OCI-LY7 (cell line): ENCODE data around the gene ELMOD3. TPM values are rescaled to one million over a fixed set of nuclear protein-coding genes. Genes with fewer than 3 reads are reported as not detected.

Source experiments
- BruUV-seq: library from RNA; stranded (reverse); fragments of 400-500 nt; replicated peaks from 2 replicates; lab custom pipeline; 2021; lab: Mats Ljungman, UMichigan
- CTCF ChIA-PET: fragments of 300-600 bp; sonication (Branson Sonifier 250); formaldehyde crosslinking; loops from one replicate; lab custom pipeline; 2022; ENCODE audit warnings: antibody characterized with exemption; ENCODE audit not compliant: unreplicated experiment; lab: Charles Lee
- POLR2A ChIA-PET: fragments of 300-600 bp; sonication (Branson Sonifier 250); formaldehyde crosslinking; loops from one replicate; lab custom pipeline; 2022; ENCODE audit warnings: antibody characterized with exemption; lab: Charles Lee
- DNase-seq: peaks from one replicate; pipeline ENCODE4 v3.0.0-alpha.2; 2015; ENCODE audit warnings: low spot score
- H2AFZ ChIP-seq: fragments of 200-600 bp; sonication (generic), shearing (Covaris generic); 2 replicates; pipeline ENCODE4 v1.6.1; 2014; ENCODE audit warnings: mild to moderate bottlenecking, antibody characterized with exemption, low read length, moderate library complexity
- H3K27ac ChIP-seq: fragments of 200-600 bp; sonication (generic); 2 replicates; pipeline ENCODE4 v1.5.1; 2014; ENCODE audit warnings: mixed run types, low read depth, mild to moderate bottlenecking, moderate library complexity, low read length, inconsistent platforms; ENCODE audit not compliant: poor library complexity, severe bottlenecking
- H3K36me3 ChIP-seq: fragments of 200-600 bp; sonication (generic); 2 replicates; pipeline ENCODE4 v1.6.1; 2014; ENCODE audit warnings: mild to moderate bottlenecking, antibody characterized with exemption, low read length, moderate library complexity, mixed read lengths; ENCODE audit not compliant: insufficient read depth
- H3K4me1 ChIP-seq: fragments of 200-600 bp; sonication (generic); 2 replicates; pipeline ENCODE4 v1.5.1; 2014; ENCODE audit warnings: mild to moderate bottlenecking, low read length; ENCODE audit not compliant: insufficient read depth, poor library complexity, severe bottlenecking
- H3K4me2 ChIP-seq: fragments of 200-600 bp; sonication (generic); 2 replicates; pipeline ENCODE4 v1.6.1; 2014; ENCODE audit warnings: mild to moderate bottlenecking, low read length
- H3K4me3 ChIP-seq: fragments of 200-600 bp; sonication (generic); 2 replicates; pipeline ENCODE4 v1.5.1; 2014; ENCODE audit warnings: mild to moderate bottlenecking, low read depth, low read length; ENCODE audit not compliant: poor library complexity, severe bottlenecking
- H3K79me2 ChIP-seq: fragments of 200-600 bp; sonication (generic); 2 replicates; pipeline ENCODE4 v1.6.1; 2016; ENCODE audit warnings: low read depth, mild to moderate bottlenecking, low read length, moderate library complexity, mixed read lengths; ENCODE audit not compliant: insufficient read depth
- H3K9me2 ChIP-seq: fragments of 200-600 bp; sonication (generic); 2 replicates; pipeline ENCODE4 v1.6.1; 2016; ENCODE audit warnings: mild to moderate bottlenecking, low read length, mixed read lengths; ENCODE audit not compliant: insufficient read depth
- H3K9me3 ChIP-seq: fragments of 200-600 bp; sonication (generic); 2 replicates; pipeline ENCODE4 v1.6.1; 2014; ENCODE audit warnings: mild to moderate bottlenecking, mixed run types, low read length, mixed read lengths
- H4K20me1 ChIP-seq: fragments of 200-600 bp; sonication (generic); 2 replicates; pipeline ENCODE4 v1.6.1; 2014; ENCODE audit warnings: mild to moderate bottlenecking, antibody characterized with exemption, low read length, moderate library complexity, mixed read lengths; ENCODE audit not compliant: insufficient read depth
- EZH2phosphoT487 ChIP-seq: fragments of 200-600 bp; sonication (generic); IDR thresholded peaks from 2 replicates; pipeline ENCODE4 v1.6.1; 2018; ENCODE audit warnings: low read depth, borderline replicate concordance, mild to moderate bottlenecking, mixed run types, antibody characterized with exemption, low read length, moderate library complexity, mixed read lengths
- intact Hi-C: fragments of 100-400 bp; cut with micrococcal nuclease; formaldehyde crosslinking; loops from one replicate; pipeline ENCODE4 v1.10.0; 2022; ENCODE audit not compliant: unreplicated experiment
- total RNA-seq, 2 experiments: library from RNA; depleted of rRNA in 1 of 2; stranded (reverse); fragments of >200 nt in 1 of 2; shearing (Covaris generic) in 1 of 2; gene quantifications; 2 replicates each; pipeline ENCODE4 v1.2.3, GENCODE V29; 2014 to 2022
- TF ChIP-seq, protein P1 (sequence below): fragments of 200-600 bp; sonication (generic); conservative IDR thresholded peaks from 2 replicates; pipeline ENCODE4 v1.5.1; 2014; ENCODE audit warnings: mild to moderate bottlenecking, antibody characterized with exemption, low read length, moderate library complexity, mixed read lengths

ELMOD3 gene
- total RNA-seq, 2 experiments from 2014 or later, result 12.0 to 18.5 TPM

DNA sequence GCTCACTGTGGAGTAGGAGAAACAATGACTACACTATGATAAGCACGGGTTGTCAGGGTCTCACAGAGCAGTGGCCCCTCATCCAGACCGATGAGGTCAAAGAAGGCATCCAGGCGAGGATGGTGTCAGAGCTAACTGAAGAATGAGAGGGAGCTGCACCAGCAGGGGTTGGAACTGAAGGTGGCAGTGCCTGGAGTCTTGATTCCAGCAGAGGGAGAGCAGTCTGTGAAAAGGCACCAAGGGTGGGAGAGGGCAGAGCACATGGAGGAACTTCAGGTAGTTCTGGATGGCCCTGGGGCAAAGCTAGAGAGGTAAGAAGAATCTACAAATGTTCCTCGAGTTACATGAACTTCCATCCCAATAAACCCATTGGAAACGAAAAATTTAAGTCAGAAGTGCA is 12.6 kb downstream of the ELMOD3 start:
- no peaks in the 10 kb centered on the region for H3K9me3 ChIP-seq
- no peaks in the 10 kb centered on the region for H3K4me1 ChIP-seq
- no peak for DNase-seq
- peaks cover 16% of the 10 kb centered on the region for H3K36me3 ChIP-seq
- CTCF ChIA-PET, result no interaction called here
- H3K79me2 ChIP-seq, result no peaks in the 10 kb centered on the region
- no peaks in the 10 kb centered on the region for H4K20me1 ChIP-seq
- no peak overlapping the region for H3K4me3 ChIP-seq
- POLR2A ChIA-PET, result interaction anchor here (0.6 kb wide), 1 partner anchor 37 kb away, joined by 5 read pairs; no protein-coding TSS in a partner anchor
- no peak overlapping the region for H2AFZ ChIP-seq
- no peak overlapping the region for H3K4me2 ChIP-seq
- no peak overlapping the region for H3K27ac ChIP-seq
- no peaks in the 10 kb centered on the region for H3K9me2 ChIP-seq
- TF ChIP-seq, protein P1, sequence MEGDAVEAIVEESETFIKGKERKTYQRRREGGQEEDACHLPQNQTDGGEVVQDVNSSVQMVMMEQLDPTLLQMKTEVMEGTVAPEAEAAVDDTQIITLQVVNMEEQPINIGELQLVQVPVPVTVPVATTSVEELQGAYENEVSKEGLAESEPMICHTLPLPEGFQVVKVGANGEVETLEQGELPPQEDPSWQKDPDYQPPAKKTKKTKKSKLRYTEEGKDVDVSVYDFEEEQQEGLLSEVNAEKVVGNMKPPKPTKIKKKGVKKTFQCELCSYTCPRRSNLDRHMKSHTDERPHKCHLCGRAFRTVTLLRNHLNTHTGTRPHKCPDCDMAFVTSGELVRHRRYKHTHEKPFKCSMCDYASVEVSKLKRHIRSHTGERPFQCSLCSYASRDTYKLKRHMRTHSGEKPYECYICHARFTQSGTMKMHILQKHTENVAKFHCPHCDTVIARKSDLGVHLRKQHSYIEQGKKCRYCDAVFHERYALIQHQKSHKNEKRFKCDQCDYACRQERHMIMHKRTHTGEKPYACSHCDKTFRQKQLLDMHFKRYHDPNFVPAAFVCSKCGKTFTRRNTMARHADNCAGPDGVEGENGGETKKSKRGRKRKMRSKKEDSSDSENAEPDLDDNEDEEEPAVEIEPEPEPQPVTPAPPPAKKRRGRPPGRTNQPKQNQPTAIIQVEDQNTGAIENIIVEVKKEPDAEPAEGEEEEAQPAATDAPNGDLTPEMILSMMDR, result no peak
- TF ChIP-seq EZH2phosphoT487, result no peak
- no TSS peak for BruUV-seq
- intact Hi-C loops, result no loop called here

DNA sequence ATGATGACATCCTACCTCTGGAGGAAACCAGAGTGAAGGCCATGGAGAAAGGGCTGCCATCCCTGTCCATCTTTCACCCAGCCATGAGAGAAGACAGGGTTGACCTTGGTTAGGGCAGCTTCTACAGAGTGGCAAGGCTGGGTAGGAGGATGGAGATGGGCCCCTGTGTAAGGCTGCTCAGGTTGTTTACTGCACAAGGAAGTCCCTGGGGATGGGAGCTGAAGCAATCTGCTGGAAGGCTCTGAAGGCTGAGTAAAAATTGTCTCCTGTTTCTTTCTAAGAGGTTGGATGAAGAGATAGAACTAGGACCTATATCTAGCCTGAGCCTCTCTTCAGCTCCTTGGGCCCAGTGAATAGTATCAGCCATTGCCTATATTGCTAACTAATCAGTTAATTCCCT is 14.4 kb downstream of the ELMOD3 start:
- no peak overlapping the region for H3K27ac ChIP-seq
- H3K9me2 ChIP-seq, result no peaks in the 10 kb centered on the region
- no peak overlapping the region for H2AFZ ChIP-seq
- no peaks in the 10 kb centered on the region for H3K36me3 ChIP-seq
- ChIA-PET POLR2A (no interaction called here), CTCF (no interaction called here)
- TF ChIP-seq EZH2phosphoT487, result no peak
- TF ChIP-seq, protein P1, result no peak
- no TSS peak for BruUV-seq
- no peak for DNase-seq
- H3K4me1 ChIP-seq, result no peaks in the 10 kb centered on the region
- no peak overlapping the region for H3K4me2 ChIP-seq
- no peaks in the 10 kb centered on the region for H3K79me2 ChIP-seq
- H3K4me3 ChIP-seq, result no peak overlapping the region
- H3K9me3 ChIP-seq, result no peaks in the 10 kb centered on the region
- intact Hi-C loops, result no loop called here
- no peaks in the 10 kb centered on the region for H4K20me1 ChIP-seq

- no peaks in the 10 kb centered on the region for H3K4me1 ChIP-seq
- no peak for DNase-seq
- H4K20me1 ChIP-seq, result no peaks in the 10 kb centered on the region
- no peak overlapping the region for H2AFZ ChIP-seq
- POLR2A ChIA-PET, result no interaction called here
- TF ChIP-seq, protein P1, result no peak
- no peak for TF ChIP-seq EZH2phosphoT487
- no peaks in the 10 kb centered on the region for H3K36me3 ChIP-seq
- no TSS peak for BruUV-seq
- CTCF ChIA-PET, result no interaction called here
- H3K4me2 ChIP-seq, result no peak overlapping the region
- H3K27ac ChIP-seq, result no peak overlapping the region
- H3K4me3 ChIP-seq, result no peak overlapping the region
- H3K9me2 ChIP-seq, result no peaks in the 10 kb centered on the region
- no peaks in the 10 kb centered on the region for H3K9me3 ChIP-seq
- intact Hi-C loops, result no loop called here
- no peaks in the 10 kb centered on the region for H3K79me2 ChIP-seq
Measured at GRCh38 chr2:85369500-85369899, 14.9 kb downstream of the ELMOD3 start.
